Activated CD4-positive, alpha-beta T cell treated with anti-CD3 and anti-CD28 coated beads for 36 hours (primary cell): ENCODE results near the gene ENPP7. TPM values are rescaled to one million over a fixed set of nuclear protein-coding genes. Genes with fewer than 3 reads are reported as not detected.
A peak's percentile ranks its signal among the peaks of the same experiment; 100 is the strongest.

Experiments used
- ATAC-seq: fragments of 200-7000 bp; cut with Tn5 transposase; one replicate; pipeline ENCODE4 v1.10.0; 2021; ENCODE audit warnings: mild to moderate bottlenecking, moderate library complexity
- CTCF ChIA-PET: fragments of 350-600 bp; sonication (Branson Sonifier 250); formaldehyde crosslinking; loops from one replicate; lab custom pipeline; 2021; ENCODE audit warnings: antibody characterized with exemption; lab: Charles Lee
- POLR2A ChIA-PET: fragments of 350-600 bp; sonication (Branson Sonifier 250); formaldehyde crosslinking; loops from one replicate; lab custom pipeline; 2021; ENCODE audit warnings: antibody characterized with exemption, inconsistent platforms; lab: Charles Lee
- DNase-seq: peaks from one replicate; pipeline ENCODE4 v3.0.0-alpha.2; 2020
- H3K27ac Mint-ChIP-seq: one replicate; pipeline ENCODE4 v1.8.0; 2021; ENCODE audit warnings: mixed read lengths
- H3K27me3 Mint-ChIP-seq: one replicate; pipeline ENCODE4 v1.8.0; 2021; ENCODE audit warnings: mixed read lengths
- H3K36me3 Mint-ChIP-seq: one replicate; pipeline ENCODE4 v1.8.0; 2021; ENCODE audit warnings: low read depth, mixed read lengths
- H3K4me1 Mint-ChIP-seq: one replicate; pipeline ENCODE4 v1.8.0; 2021; ENCODE audit warnings: mixed read lengths
- H3K4me3 Mint-ChIP-seq: one replicate; pipeline ENCODE4 v1.8.0; 2021; ENCODE audit warnings: mild to moderate bottlenecking, moderate library complexity, mixed read lengths
- H3K9me3 Mint-ChIP-seq: one replicate; pipeline ENCODE4 v1.8.0; 2021; ENCODE audit warnings: low read depth, mixed read lengths
- intact Hi-C, 2 experiments: fragments of 100-400 bp; cut with DNase I in 1 of 2; cut with micrococcal nuclease in 1 of 2; formaldehyde crosslinking; loops; one replicate each; pipeline versions ENCODE4 v1.14.2 to v1.15.1; 2022 to 2024; cut with DNase I, micrococcal nuclease
- total RNA-seq, 2 experiments: library from RNA; stranded (reverse); gene quantifications; one replicate each; pipeline ENCODE4 v1.2.3, GENCODE V29; 2021

The ENPP7 gene
- total RNA-seq, 2 experiments from 2014 or later, result not detected

DNA sequence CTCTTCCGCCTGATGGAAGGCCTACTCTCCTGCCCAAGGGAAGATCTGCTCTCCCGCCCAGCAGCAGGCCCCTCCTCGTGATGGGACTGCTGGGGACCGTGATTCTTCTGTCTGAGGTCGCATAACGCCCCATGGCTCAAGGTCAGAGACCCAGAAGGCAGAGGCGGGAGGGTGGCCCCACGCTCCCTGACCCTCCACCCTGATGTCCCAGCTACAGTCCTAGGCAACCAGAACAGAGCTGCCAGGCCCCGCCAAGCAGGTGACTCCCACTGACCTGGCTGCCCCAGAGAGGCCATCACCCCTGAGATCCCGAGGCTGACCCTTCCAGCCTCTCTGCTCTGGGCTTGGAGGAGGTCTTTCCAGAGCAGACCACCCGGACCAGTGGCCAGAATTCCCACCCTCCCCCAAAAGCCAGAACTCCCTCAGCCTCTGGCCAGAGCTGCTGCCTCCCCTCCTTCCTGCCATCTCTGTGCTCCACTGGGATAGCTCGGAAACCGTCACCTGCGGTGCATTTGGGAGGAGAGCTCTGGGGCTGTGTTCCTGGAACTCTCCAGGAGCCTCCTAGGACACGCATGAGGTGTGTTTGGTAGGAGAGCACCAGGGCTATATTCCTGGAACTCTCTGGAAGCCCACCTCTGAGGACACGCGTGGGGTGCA, 7.3 kb downstream of the ENPP7 start:
- no peaks in the 10 kb centered on the region for H3K9me3 Mint-ChIP-seq
- no peak overlapping the region for H3K27ac Mint-ChIP-seq
- peaks cover 22% of the 10 kb centered on the region for H3K27me3 Mint-ChIP-seq
- CTCF ChIA-PET, result no interaction called here
- no peak overlapping the region for H3K4me3 Mint-ChIP-seq
- POLR2A ChIA-PET, result no interaction called here
- DNase-seq, result no peak
- H3K36me3 Mint-ChIP-seq, result no peaks in the 10 kb centered on the region
- H3K4me1 Mint-ChIP-seq, result peaks cover 4% of the 10 kb centered on the region
- ATAC-seq, result no peak
- intact Hi-C loops, result no loop called here

DNA sequence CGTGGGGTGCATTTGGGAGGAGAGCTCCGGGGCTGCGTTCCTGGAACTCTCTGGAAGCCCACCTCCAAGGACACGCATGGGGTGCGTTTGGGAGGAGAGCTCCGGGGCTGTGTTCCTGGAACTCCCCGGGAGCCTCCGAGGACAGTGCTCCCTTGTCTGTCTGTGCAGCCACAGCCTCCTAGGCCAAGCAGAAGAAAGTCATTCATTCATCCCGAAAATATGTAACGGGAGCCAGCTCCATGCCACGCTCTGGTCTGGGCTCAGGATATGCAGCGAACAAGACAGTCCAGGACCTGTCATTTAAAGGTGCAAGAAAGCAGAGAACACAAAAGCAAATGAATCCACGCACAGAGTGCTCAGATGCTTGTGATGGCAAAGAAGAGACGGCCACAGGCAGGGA, 7.9 kb downstream of the ENPP7 start:
- H3K4me3 Mint-ChIP-seq, result no peak overlapping the region
- ATAC-seq (no peak), DNase-seq (no peak)
- POLR2A ChIA-PET, result no interaction called here
- no peak overlapping the region for H3K27ac Mint-ChIP-seq
- no peaks in the 10 kb centered on the region for H3K9me3 Mint-ChIP-seq
- intact Hi-C loops, result no loop called here
- CTCF ChIA-PET, result no interaction called here
- peaks cover 22% of the 10 kb centered on the region for H3K27me3 Mint-ChIP-seq
- no peaks in the 10 kb centered on the region for H3K36me3 Mint-ChIP-seq
- H3K4me1 Mint-ChIP-seq, result peaks cover 4% of the 10 kb centered on the region

DNA sequence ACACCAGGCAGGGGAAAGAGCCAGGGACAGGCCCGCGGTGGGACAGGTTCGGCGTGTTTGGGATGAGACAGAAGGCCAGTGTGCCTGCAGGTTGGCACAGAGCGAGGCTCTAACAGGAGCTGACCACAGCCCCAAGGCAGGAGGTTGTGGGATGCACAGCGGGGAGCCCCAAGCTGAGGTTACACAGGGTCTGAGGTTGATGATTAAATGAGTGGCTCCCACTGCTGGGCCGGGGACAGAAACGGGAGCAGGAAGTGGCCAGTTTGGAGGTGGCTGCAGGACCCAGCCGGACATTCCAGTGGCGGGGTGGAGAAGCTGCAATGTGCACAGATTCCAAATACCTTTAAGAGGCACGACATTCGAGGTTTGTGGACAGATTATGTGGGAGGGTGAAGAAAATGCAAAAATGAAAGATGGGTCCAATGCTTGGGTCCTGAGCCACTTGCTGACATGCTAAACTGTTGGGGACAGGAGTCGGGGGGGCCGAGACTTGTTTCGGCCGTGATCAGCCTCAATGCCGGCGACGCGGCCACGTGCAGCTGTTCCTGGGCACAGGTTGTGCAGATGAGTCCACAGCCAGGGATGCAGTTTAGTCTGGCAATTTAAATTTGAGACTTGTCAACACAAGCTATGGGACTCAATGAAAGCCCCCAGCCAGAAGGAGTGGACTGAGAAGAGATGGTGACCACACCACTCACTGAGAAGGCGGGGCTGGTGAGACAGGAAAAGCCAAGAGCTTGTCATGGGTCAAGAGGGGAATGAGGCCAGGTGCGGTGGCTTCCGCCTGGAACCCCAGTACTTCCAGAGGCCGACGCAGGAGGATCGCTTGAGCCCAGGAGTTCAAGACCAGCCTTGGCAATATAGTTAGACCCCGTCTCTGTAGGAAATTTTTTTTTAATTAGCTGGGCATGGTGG, 8.7 kb downstream of the ENPP7 start:
- ChIA-PET CTCF (interaction anchor here (1.9 kb wide), 1 partner anchor 12 kb away, joined by 9 read pairs; no protein-coding TSS in a partner anchor), POLR2A (no interaction called here)
- ATAC-seq (no peak), DNase-seq (no peak)
- Mint-ChIP-seq H3K9me3 (no peaks in the 10 kb centered on the region), H3K4me3 (no peak overlapping the region), H3K27me3 (peaks cover 22% of the 10 kb centered on the region), H3K36me3 (no peaks in the 10 kb centered on the region), H3K27ac (no peak overlapping the region), H3K4me1 (peaks cover 4% of the 10 kb centered on the region)
- intact Hi-C loops, result loop anchor here (5.0 to 10.0 kb wide), 2 partner anchors 95 to 233 kb away; partner anchors contain the start of gene CBX4 (in 1 of the 2)

DNA sequence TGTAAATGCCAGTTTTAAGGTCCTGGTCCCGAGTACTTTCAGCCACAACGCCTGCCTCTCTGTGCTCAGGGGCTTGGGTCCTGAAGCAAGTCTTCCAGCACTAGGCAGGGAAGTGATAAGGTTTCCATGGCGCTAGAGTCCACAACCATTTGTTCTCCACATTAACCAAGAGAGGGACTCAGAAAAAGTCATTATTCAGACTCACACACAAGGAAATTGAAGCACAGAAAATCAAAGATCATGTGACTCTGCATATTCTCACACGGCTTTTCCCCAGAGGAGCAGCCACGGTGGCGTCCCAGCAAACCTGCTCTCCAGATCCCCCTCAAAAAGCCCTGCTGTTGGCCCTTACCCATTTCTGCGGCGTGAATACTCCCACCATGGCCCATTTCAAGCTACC, 9.7 kb downstream of the ENPP7 start:
- no peak overlapping the region for H3K4me3 Mint-ChIP-seq

DNA sequence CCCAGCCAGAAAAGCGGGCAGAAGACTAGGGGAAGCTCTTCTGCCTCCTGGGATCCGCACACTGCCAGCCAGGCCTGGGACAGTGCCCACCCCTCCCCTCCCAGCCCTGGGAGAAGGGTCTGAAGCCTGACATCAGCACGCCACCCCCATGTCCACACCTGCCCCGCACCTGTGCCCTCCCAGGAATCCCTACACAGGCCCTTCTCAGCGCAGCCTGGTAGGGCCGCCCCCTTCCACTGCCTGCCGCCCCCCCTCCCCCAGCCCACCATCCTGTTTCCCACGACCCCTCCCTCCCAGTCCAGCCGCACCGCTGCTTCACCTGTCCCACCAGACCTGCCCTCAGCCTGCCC, 10.6 kb downstream of the ENPP7 start:
- ChIA-PET POLR2A (no interaction called here), CTCF (interaction anchor here (0.5 to 1.9 kb wide), 12 partner anchors 8 to 305 kb away, joined by 3 to 17 read pairs (median 4); no protein-coding TSS in a partner anchor)
- ATAC-seq, result no peak
- Mint-ChIP-seq H3K27ac (no peak overlapping the region), H3K4me3 (no peak overlapping the region), H3K36me3 (no peaks in the 10 kb centered on the region), H3K9me3 (no peaks in the 10 kb centered on the region), H3K4me1 (peaks cover 10% of the 10 kb centered on the region), H3K27me3 (peaks cover 26% of the 10 kb centered on the region)
- intact Hi-C loops, result loop anchor here (5.0 to 10.0 kb wide), 2 partner anchors 93 to 231 kb away; partner anchors contain the start of gene CBX4 (in 1 of the 2)
- no peak for DNase-seq

More for the DNA sequence above, 9.7 kb downstream of the ENPP7 start:
- intact Hi-C loops, result loop anchor here (5.0 to 10.0 kb wide), 2 partner anchors 94 to 232 kb away; partner anchors contain the start of gene CBX4 (in 1 of the 2)
- DNase-seq (no peak), ATAC-seq (no peak)
- H3K4me1 Mint-ChIP-seq, result peaks cover 6% of the 10 kb centered on the region
- H3K27ac Mint-ChIP-seq, result no peak overlapping the region
- no peaks in the 10 kb centered on the region for H3K36me3 Mint-ChIP-seq
- ChIA-PET CTCF (interaction anchor here (0.6 to 1.9 kb wide), 6 partner anchors 9 to 361 kb away, joined by 3 to 17 read pairs (median 4); partner anchors contain the start of genes CBX8 and GAA), POLR2A (interaction anchor here (0.5 kb wide), 1 partner anchor 278 kb away, joined by 11 read pairs; no protein-coding TSS in a partner anchor)
- peaks cover 23% of the 10 kb centered on the region for H3K27me3 Mint-ChIP-seq
- no peaks in the 10 kb centered on the region for H3K9me3 Mint-ChIP-seq

DNA sequence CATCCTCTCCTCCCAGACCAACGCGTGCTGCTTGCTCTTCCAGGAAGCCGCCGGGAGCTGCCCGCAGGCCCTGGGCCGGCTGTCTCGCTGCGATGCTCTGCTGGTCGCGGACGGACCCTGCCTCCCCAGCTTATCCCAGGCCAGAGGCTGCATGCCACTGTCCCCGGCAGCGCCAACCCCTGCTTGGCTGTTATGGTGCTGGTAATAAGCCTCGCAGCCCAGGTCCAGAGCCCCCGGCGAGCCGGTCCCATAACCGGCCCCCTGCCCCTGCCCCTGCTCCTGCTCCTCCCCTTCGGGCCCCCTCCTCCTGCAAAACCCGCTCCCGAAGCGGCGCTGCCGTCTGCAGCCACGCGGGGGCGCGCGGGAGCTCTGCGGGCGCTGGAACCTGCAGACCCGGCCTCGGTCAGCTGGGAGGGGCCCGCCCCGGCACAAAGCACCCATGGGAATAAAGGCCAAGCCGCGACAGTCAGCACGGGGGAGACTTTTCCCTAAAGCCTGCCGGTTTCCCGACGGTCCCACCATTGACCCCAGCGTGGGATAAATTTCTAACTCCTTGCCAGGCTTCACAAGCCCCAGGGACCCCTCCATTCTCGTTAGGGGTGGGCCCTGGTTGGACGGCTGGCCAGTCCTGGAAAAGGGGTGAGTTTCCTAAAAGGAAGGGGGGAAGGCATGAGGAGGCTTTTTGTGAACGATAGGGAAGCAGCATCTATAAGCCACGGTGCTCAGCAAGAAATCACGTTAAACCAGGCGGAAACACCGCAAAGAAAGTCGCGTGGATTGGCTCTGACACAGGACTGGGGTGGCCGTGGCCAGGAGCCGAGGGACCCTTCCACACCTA, 11.2 kb downstream of the ENPP7 start:
- H3K9me3 Mint-ChIP-seq, result no peaks in the 10 kb centered on the region
- ChIA-PET POLR2A (no interaction called here), CTCF (interaction anchor here (0.5 to 1.9 kb wide), 11 partner anchors 9 to 305 kb away, joined by 3 to 17 read pairs (median 3); no protein-coding TSS in a partner anchor)
- DNase-seq, result peak; percentile 84
- peak; percentile 63 for ATAC-seq
- no peak overlapping the region for H3K27ac Mint-ChIP-seq
- H3K4me3 Mint-ChIP-seq, result no peak overlapping the region
- intact Hi-C loops, result loop anchor here (1.0 to 10.0 kb wide), 7 partner anchors 14 to 249 kb away; partner anchors contain the start of genes CBX2 (in 1 of the 2) and CBX4 (in 1 of the 2)
- H3K36me3 Mint-ChIP-seq, result no peaks in the 10 kb centered on the region
- H3K27me3 Mint-ChIP-seq, result peaks cover 31% of the 10 kb centered on the region
- H3K4me1 Mint-ChIP-seq, result peaks cover 13% of the 10 kb centered on the region

DNA sequence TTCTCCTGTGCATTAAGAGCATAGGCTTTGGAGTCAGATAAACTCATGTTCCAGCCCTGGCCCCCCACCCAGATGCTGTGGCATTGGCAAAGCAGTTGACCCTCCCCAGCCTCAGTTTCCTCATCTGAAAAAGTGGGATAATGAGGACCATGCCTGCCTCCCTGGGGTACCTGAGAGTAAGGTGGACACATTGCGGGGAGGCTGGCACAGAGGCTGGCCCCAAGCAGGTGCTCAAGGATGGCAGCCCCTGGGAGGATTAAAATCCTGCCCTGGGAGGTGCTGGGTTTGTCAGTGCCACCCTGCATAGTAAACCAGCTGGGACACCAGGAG, 11.8 kb downstream of the ENPP7 start:
- Mint-ChIP-seq H3K4me1 (peaks cover 16% of the 10 kb centered on the region), H3K4me3 (no peak overlapping the region), H3K27ac (no peak overlapping the region), H3K36me3 (no peaks in the 10 kb centered on the region), H3K27me3 (peaks cover 34% of the 10 kb centered on the region), H3K9me3 (no peaks in the 10 kb centered on the region)
- POLR2A ChIA-PET, result no interaction called here
- DNase-seq, result no peak
- no peak for ATAC-seq
- intact Hi-C loops, result loop anchor here (1.0 to 10.0 kb wide), 7 partner anchors 14 to 249 kb away; partner anchors contain the start of genes CBX2 (in 1 of the 2) and CBX4 (in 1 of the 2)
- CTCF ChIA-PET, result interaction anchor here (0.7 to 1.9 kb wide), 8 partner anchors 9 to 257 kb away, joined by 3 to 17 read pairs (median 4); no protein-coding TSS in a partner anchor

DNA sequence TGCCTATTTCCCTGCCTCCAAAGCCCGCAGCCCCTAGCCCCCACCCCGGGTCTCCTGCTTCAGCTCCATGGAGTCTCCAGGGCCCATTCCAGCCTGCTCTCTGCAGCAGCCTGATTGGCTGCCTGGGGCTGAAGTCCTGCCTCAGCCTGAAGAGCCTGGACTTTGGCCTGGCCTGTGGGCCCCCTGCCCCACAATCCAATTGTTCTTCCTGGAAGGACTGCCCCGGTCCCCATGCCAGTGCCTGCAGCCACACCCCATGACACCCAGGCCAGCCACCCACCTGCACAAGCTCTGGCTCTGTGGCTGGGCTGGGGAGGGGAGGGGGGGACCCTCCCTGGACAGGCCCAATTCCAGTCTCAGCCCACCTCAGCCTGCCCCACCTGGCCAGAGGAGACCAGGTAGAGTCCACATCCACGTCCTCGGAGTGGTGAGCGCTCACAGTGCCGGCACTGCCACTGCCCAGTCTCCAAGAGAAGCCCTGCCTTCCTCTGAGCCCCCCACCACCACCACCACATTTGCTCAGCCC, 12.3 kb downstream of the ENPP7 start:
- Mint-ChIP-seq H3K27ac (no peak overlapping the region), H3K4me1 (peaks cover 19% of the 10 kb centered on the region), H3K9me3 (no peaks in the 10 kb centered on the region), H3K27me3 (peaks cover 35% of the 10 kb centered on the region), H3K4me3 (no peak overlapping the region), H3K36me3 (no peaks in the 10 kb centered on the region)
- no peak for DNase-seq
- no peak for ATAC-seq
- ChIA-PET POLR2A (interaction anchor here (0.6 kb wide), 1 partner anchor 136 kb away, joined by 4 read pairs; no protein-coding TSS in a partner anchor), CTCF (interaction anchor here (1.1 to 1.5 kb wide), 4 partner anchors 9 to 251 kb away, joined by 3 to 4 read pairs (median 4); no protein-coding TSS in a partner anchor)
- intact Hi-C loops, result loop anchor here (1.0 to 10.0 kb wide), 7 partner anchors 15 to 248 kb away; partner anchors contain the start of genes CBX2 (in 1 of the 2) and CBX4 (in 1 of the 2)

DNA sequence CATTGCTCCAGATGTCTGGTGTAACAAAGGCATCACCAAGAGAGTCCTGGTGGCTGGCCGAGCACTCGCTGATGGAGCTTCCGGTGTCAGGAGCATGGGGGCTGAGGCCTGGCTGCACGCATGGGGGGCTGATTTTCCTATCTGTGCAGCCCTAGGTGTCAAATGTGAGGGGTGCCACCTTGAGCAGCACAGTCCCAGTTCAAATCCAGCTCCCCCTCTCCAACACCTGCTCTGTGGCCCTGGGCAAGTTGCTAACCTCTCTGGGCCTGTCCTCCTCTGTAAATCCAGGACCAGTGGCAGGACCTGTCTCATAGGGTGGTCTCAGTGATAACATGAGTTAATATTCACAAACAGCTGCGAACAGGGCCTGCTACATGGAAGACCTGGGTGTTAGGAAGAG, 12.9 kb downstream of the ENPP7 start:
- ATAC-seq, result no peak
- Mint-ChIP-seq H3K27ac (no peak overlapping the region), H3K9me3 (no peaks in the 10 kb centered on the region), H3K4me1 (peaks cover 19% of the 10 kb centered on the region), H3K36me3 (no peaks in the 10 kb centered on the region), H3K4me3 (no peak overlapping the region), H3K27me3 (peaks cover 37% of the 10 kb centered on the region)
- intact Hi-C loops, result loop anchor here (2.0 to 10.0 kb wide), 3 partner anchors 91 to 229 kb away; partner anchors contain the start of gene CBX4 (in 1 of the 2)
- CTCF ChIA-PET, result interaction anchor here (1.1 to 1.5 kb wide), 3 partner anchors 9 to 104 kb away, joined by 4 to 5 read pairs (median 4); no protein-coding TSS in a partner anchor
- POLR2A ChIA-PET, result interaction anchor here (0.6 to 0.7 kb wide), 3 partner anchors 9 to 135 kb away, joined by 3 to 4 read pairs (median 4); no protein-coding TSS in a partner anchor
- no peak for DNase-seq

DNA sequence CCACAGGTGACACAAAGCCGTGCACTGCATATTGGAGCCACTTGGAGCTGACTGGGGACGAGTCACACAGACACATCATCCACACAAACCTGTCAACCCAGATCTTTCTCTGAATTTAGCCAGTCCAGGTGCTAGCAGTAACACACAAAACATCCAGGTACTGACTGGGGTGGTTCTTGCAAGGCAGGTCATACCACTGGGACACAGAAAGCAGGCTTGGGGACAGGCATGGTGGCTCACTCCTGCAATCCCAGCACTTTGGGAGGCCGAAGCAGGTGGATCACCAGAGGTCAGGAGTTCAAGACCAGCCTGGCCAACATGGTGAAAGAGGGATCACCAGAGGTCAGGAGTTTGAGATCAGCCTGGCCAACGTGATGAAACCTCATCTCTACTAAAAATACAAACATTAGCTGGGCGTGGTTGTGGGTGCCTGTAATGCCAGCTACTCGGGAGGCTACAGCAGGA, 14.9 kb downstream of the ENPP7 start:
- intact Hi-C loops, result loop anchor here (1.0 to 10.0 kb wide), 8 partner anchors 51 to 247 kb away; partner anchors contain the start of genes CBX4 (in 2 of the 2) and CBX8 (in 1 of the 2)
- H3K4me1 Mint-ChIP-seq, result peaks cover 21% of the 10 kb centered on the region
- H3K9me3 Mint-ChIP-seq, result no peaks in the 10 kb centered on the region
- ATAC-seq (peak; percentile 9), DNase-seq (no peak)
- H3K27me3 Mint-ChIP-seq, result peaks cover 27% of the 10 kb centered on the region
- ChIA-PET POLR2A (interaction anchor here (0.6 kb wide), 1 partner anchor 92 kb away, joined by 3 read pairs; no protein-coding TSS in a partner anchor), CTCF (interaction anchor here (0.5 to 3.0 kb wide), 22 partner anchors 12 to 345 kb away, joined by 3 to 11 read pairs (median 3); partner anchors contain the start of gene CBX4)
- H3K36me3 Mint-ChIP-seq, result no peaks in the 10 kb centered on the region
- H3K27ac Mint-ChIP-seq, result peak overlapping the region; percentile 67
- peak overlapping the region; percentile 29 for H3K4me3 Mint-ChIP-seq
